Mesendoderm (in vitro differentiated cells): ENCODE measurements around the gene GSTT2.

Experiments
- DNase-seq: peaks from one replicate; pipeline ENCODE4 v3.0.0; 2013
- H2AK5ac ChIP-seq: 2 replicates; pipeline ENCODE4 v1.6.1; 2013; ENCODE audit warnings: low read length, inconsistent platforms
- H2BK120ac ChIP-seq: 2 replicates; pipeline ENCODE4 v1.6.1; 2013; ENCODE audit warnings: low read depth, mild to moderate bottlenecking, low read length, moderate library complexity, mixed read lengths
- H2BK15ac ChIP-seq: replicated peaks from 2 replicates; pipeline ENCODE4 v1.6.1; 2013; ENCODE audit warnings: low read depth, mild to moderate bottlenecking, moderate library complexity
- H2BK5ac ChIP-seq: 2 replicates; pipeline ENCODE4 v1.6.1; 2013; ENCODE audit warnings: low read length, inconsistent platforms
- H3K18ac ChIP-seq: 2 replicates; pipeline ENCODE4 v1.6.1; 2013; ENCODE audit warnings: mild to moderate bottlenecking, low read length, mixed read lengths
- H3K23ac ChIP-seq: one replicate; pipeline ENCODE4 v1.6.1; 2013; ENCODE audit warnings: low read length
- H3K27ac ChIP-seq: 2 replicates; pipeline ENCODE4 v1.5.1; 2013; ENCODE audit warnings: low read depth, mild to moderate bottlenecking, inconsistent platforms, low read length, moderate library complexity
- H3K27me3 ChIP-seq: 2 replicates; pipeline ENCODE4 v1.6.1; 2013; ENCODE audit warnings: low read length, control low read depth, mild to moderate bottlenecking, inconsistent platforms; ENCODE audit not compliant: insufficient read depth, poor library complexity
- H3K36me3 ChIP-seq: 2 replicates; pipeline ENCODE4 v1.6.1; 2013; ENCODE audit warnings: low read length, inconsistent platforms; ENCODE audit not compliant: control insufficient read depth, insufficient read depth
- H3K4ac ChIP-seq: one replicate; pipeline ENCODE4 v1.6.1; 2013; ENCODE audit warnings: low read depth, mild to moderate bottlenecking, low read length, moderate library complexity
- H3K4me1 ChIP-seq: 2 replicates; pipeline ENCODE4 v1.6.1; 2013; ENCODE audit warnings: low read depth, low read length, inconsistent platforms; ENCODE audit not compliant: control insufficient read depth
- H3K4me2 ChIP-seq: 2 replicates; pipeline ENCODE4 v1.6.1; 2013; ENCODE audit warnings: low read length
- H3K4me3 ChIP-seq: 2 replicates; pipeline ENCODE4 v1.5.1; 2013; ENCODE audit warnings: mild to moderate bottlenecking, low read length
- H3K56ac ChIP-seq: one replicate; pipeline ENCODE4 v1.6.1; 2013; ENCODE audit warnings: low read length
- H3K79me1 ChIP-seq: 2 replicates; pipeline ENCODE4 v1.6.1; 2013; ENCODE audit warnings: low read length, inconsistent platforms
- H3K79me2 ChIP-seq: 2 replicates; pipeline ENCODE4 v1.6.1; 2013; ENCODE audit warnings: mild to moderate bottlenecking, low read length; ENCODE audit not compliant: control insufficient read depth, insufficient read depth
- H3K9ac ChIP-seq: 2 replicates; pipeline ENCODE4 v1.6.1; 2013; ENCODE audit warnings: low read length, inconsistent platforms
- H4K5ac ChIP-seq: one replicate; pipeline ENCODE4 v1.6.1; 2013; ENCODE audit warnings: low read length
- H4K8ac ChIP-seq: one replicate; pipeline ENCODE4 v1.6.1; 2013; ENCODE audit warnings: low read depth, mild to moderate bottlenecking, control low read depth, low read length, moderate library complexity
- WGBS: extraction: QIAGEN DNeasy Blood & Tissue Kit; methylation state at CpG from one replicate; pipeline ENCODE4 v1.1.7; 2013; ENCODE audit warnings: low lambda C conversion rate, missing lambda C conversion rate; ENCODE audit not compliant: insufficient coverage; ENCODE audit errors: extremely low coverage; 5-methylcytosine and 5-hydroxymethylcytosine counted together

GSTT2 gene

DNA sequence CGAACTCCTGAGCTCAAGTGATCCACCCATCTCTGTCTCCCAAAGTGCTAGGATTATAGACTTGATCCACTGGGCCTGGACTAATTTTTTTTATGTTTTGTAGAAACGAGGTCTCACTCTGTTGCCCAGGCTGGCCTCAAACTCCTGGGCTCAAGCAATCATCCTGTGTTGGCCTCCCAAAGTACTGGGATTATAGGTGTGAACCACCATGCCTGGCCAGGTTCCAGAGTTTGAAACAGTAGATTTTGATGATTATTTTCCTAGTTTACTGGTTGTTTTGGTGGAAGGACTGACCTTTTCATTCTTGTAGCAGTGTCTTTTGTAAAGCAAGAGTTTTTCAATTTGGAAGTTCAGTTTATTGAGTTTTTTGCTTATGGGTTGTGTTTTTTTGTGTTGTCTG lies 46.1 kb downstream of the GSTT2 start:
- Histone ChIP-seq H3K27me3 (no peaks in the 10 kb centered on the region), H2AK5ac (no peak overlapping the region), H2BK5ac (no peak overlapping the region), H3K79me2 (peaks cover 4% of the 10 kb centered on the region), H4K8ac (no peak overlapping the region), H3K4me3 (no peak overlapping the region), H3K27ac (no peak overlapping the region), H3K36me3 (no peaks in the 10 kb centered on the region), H3K56ac (no peak overlapping the region), H3K4me1 (no peaks in the 10 kb centered on the region), H3K9ac (no peak overlapping the region), H3K4me2 (no peak overlapping the region), H3K23ac (no peak overlapping the region), H3K79me1 (peaks cover 20% of the 10 kb centered on the region), H2BK15ac (no peak overlapping the region), H3K4ac (no peak overlapping the region), H3K18ac (no peak overlapping the region), H2BK120ac (no peak overlapping the region), H4K5ac (no peak overlapping the region)
- DNase-seq: no peak
- no CpG with 5 or more reads among the region's 2 CpGs for WGBS

DNA sequence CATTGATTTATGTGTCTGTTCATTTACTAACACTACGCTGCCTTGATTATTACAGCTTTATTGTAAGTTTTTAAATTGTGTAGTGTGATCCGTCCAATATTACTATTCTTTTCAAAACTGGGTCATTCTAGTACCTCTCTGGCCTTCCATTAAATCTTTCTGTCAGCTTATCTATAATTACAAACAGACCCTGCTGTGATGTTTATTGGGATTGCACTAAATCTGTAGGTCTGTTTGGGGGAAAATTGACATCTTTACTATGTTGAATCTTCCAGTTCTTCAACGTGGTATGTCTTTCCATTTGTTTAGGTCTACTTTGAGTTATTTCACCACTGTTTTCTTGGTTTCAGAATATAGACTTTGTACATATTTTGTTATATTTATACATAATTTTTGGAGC lies 46.8 kb downstream of the GSTT2 start:
- Histone ChIP-seq H4K8ac (no peak overlapping the region), H3K27ac (no peak overlapping the region), H3K4me3 (no peak overlapping the region), H2BK5ac (no peak overlapping the region), H3K36me3 (no peaks in the 10 kb centered on the region), H3K4me1 (no peaks in the 10 kb centered on the region), H2AK5ac (no peak overlapping the region), H3K4ac (no peak overlapping the region), H3K79me2 (peaks cover 4% of the 10 kb centered on the region), H2BK15ac (no peak overlapping the region), H3K27me3 (no peaks in the 10 kb centered on the region), H3K4me2 (no peak overlapping the region), H3K79me1 (peaks cover 24% of the 10 kb centered on the region), H3K9ac (no peak overlapping the region), H3K23ac (no peak overlapping the region), H2BK120ac (no peak overlapping the region), H4K5ac (no peak overlapping the region), H3K56ac (no peak overlapping the region), H3K18ac (no peak overlapping the region)
- WGBS: no CpG with 5 or more reads among the region's 3 CpGs
- no peak for DNase-seq

DNA sequence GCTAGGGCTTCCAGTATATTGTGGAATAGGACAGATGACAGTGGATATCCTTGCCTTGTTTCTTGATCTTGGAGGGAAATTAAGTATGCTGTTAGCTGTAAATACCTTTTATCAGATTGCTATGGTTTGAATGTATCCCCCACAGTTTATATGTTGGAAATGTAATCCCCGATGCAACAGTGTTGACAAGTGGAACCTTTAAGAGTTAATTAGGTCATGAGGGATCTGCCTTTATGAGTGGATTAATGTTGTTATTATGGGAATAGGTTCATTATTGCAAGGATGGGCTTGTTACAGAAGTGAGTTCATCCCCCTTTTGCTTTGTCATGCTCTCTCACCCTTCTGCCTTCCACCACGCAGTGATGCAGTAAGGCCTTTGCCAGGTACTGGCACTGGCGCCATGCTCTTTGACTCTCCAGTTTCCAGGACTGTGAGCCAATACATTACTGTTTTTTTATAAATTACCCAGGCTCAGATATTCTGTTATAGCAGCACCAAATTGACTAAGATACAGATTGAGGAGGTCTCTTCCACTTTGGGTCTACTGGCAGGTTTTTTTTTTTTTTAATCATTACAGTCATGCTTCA lies 47.5 kb downstream of the GSTT2 start:
- no CpG with 5 or more reads among the region's 3 CpGs for WGBS
- Histone ChIP-seq H3K56ac (no peak overlapping the region), H3K4me2 (no peak overlapping the region), H2BK5ac (no peak overlapping the region), H4K8ac (no peak overlapping the region), H3K27ac (no peak overlapping the region), H3K4ac (no peak overlapping the region), H3K4me1 (no peaks in the 10 kb centered on the region), H3K23ac (no peak overlapping the region), H3K79me1 (peaks cover 24% of the 10 kb centered on the region), H3K4me3 (no peak overlapping the region), H3K79me2 (peaks cover 4% of the 10 kb centered on the region), H2BK120ac (no peak overlapping the region), H3K27me3 (no peaks in the 10 kb centered on the region), H3K18ac (no peak overlapping the region), H3K36me3 (no peaks in the 10 kb centered on the region), H4K5ac (no peak overlapping the region), H3K9ac (no peak overlapping the region), H2AK5ac (no peak overlapping the region), H2BK15ac (no peak overlapping the region)
- no peak for DNase-seq

DNA sequence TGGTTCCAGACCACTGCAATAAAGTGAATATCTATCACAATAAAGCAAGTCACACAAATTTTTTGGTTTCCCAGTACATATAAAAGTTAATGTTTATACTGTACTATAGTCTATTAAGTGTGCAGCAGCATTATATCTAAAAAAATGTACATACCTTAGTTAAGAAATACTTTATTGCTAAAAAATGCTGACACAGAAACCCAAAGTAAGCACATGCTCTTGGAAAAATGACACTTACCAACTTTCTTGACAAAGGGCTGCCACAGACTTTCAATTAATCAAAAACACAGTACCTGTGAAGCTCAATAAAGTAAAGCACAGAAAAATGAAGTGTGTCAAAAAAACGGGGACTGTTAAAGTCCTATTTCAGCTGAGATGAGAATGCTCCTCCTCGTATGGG lies 48.1 kb downstream of the GSTT2 start:
- no CpG with 5 or more reads among the region's 2 CpGs for WGBS
- no peak overlapping the region for H2BK15ac ChIP-seq
- no peak overlapping the region for H3K23ac ChIP-seq
- no peak overlapping the region for H4K8ac ChIP-seq
- H3K79me1 ChIP-seq: peaks cover 24% of the 10 kb centered on the region
- H3K4me1 ChIP-seq: no peaks in the 10 kb centered on the region
- no peak overlapping the region for H3K18ac ChIP-seq
- H3K9ac ChIP-seq: no peak overlapping the region
- H3K79me2 ChIP-seq: peaks cover 4% of the 10 kb centered on the region
- no peak overlapping the region for H4K5ac ChIP-seq
- H2BK5ac ChIP-seq: no peak overlapping the region
- H2AK5ac ChIP-seq: no peak overlapping the region
- no peak overlapping the region for H3K56ac ChIP-seq
- H3K4me3 ChIP-seq: no peak overlapping the region
- no peak overlapping the region for H2BK120ac ChIP-seq
- no peaks in the 10 kb centered on the region for H3K27me3 ChIP-seq
- H3K4me2 ChIP-seq: no peak overlapping the region
- DNase-seq: no peak
- no peak overlapping the region for H3K4ac ChIP-seq
- no peak overlapping the region for H3K27ac ChIP-seq
- no peaks in the 10 kb centered on the region for H3K36me3 ChIP-seq

DNA sequence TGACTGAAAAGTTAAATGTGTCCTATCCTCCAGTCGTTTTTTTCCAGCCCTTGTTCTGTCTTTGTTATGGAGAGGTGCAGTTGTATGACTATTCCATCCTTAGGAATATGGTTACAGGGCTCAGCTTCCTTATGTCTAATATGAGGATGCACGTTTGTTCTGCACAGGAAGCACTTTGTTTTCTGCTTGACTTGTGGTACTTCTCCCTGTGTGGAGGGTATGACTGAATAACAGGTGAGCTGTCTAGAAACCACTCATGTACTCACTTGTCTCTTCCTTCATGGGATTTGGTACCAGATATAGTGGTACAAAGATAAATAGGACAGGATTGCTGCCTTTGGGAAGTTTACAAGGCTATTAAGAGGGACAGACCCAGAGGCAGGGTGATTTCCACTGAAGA lies 48.6 kb downstream of the GSTT2 start:
- DNase-seq: no peak

DNA sequence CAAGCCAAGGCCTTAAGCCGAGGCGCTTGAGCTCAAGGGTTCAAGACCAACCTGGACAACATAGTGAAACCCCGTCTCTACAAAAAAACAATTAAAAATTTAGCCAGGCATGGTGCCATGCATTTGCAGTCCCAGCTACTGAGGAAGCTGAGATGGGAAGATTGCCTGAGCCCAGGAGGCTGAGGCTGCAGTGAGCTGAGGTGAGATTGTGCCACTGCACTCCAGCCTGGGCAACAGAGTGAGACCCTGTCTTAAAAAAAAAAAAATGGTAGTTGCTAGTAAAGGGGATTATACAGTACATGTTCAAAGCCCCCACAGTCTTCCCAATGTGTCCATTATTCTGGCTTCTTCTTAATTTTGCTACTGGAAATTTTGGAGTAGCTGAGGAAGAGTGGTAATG lies 49.4 kb downstream of the GSTT2 start:
- no peak overlapping the region for H4K5ac ChIP-seq
- no CpG with 5 or more reads among the region's 3 CpGs for WGBS
- no peak overlapping the region for H3K4me2 ChIP-seq
- H3K27ac ChIP-seq: no peak overlapping the region
- no peaks in the 10 kb centered on the region for H3K4me1 ChIP-seq
- no peak overlapping the region for H3K18ac ChIP-seq
- H3K79me2 ChIP-seq: peaks cover 4% of the 10 kb centered on the region
- H2AK5ac ChIP-seq: no peak overlapping the region
- no peaks in the 10 kb centered on the region for H3K27me3 ChIP-seq
- H3K56ac ChIP-seq: no peak overlapping the region
- DNase-seq: no peak
- H3K4me3 ChIP-seq: no peak overlapping the region
- H3K79me1 ChIP-seq: peaks cover 24% of the 10 kb centered on the region
- H2BK5ac ChIP-seq: no peak overlapping the region
- no peak overlapping the region for H2BK120ac ChIP-seq
- H3K9ac ChIP-seq: no peak overlapping the region
- H3K36me3 ChIP-seq: no peaks in the 10 kb centered on the region
- no peak overlapping the region for H2BK15ac ChIP-seq
- no peak overlapping the region for H3K4ac ChIP-seq
- H4K8ac ChIP-seq: no peak overlapping the region
- no peak overlapping the region for H3K23ac ChIP-seq

More for the DNA sequence above, 48.6 kb downstream of the GSTT2 start:
- Histone ChIP-seq H3K4me2 (no peak overlapping the region), H3K27ac (no peak overlapping the region), H4K5ac (no peak overlapping the region), H3K79me1 (peaks cover 24% of the 10 kb centered on the region), H2BK15ac (no peak overlapping the region), H3K4me1 (no peaks in the 10 kb centered on the region), H3K23ac (no peak overlapping the region), H3K9ac (no peak overlapping the region), H3K18ac (no peak overlapping the region), H2BK5ac (no peak overlapping the region), H3K79me2 (peaks cover 4% of the 10 kb centered on the region), H2AK5ac (no peak overlapping the region), H3K4me3 (no peak overlapping the region), H3K4ac (no peak overlapping the region), H2BK120ac (no peak overlapping the region), H3K36me3 (no peaks in the 10 kb centered on the region), H3K56ac (no peak overlapping the region), H4K8ac (no peak overlapping the region), H3K27me3 (no peaks in the 10 kb centered on the region)
- WGBS: no CpG with 5 or more reads among the region's 2 CpGs
